Esophagus squamous epithelium (tissue), 5 donors: Measurements from ENCODE around the gene VAPB. TPM values are rescaled to one million over a fixed set of nuclear protein-coding genes. Genes with fewer than 3 reads are reported as not detected.

Experiments
- DNase-seq: peaks from one replicate; lab custom pipeline; 2025; lab: John Stamatoyannopoulos, UW
- H3K27ac ChIP-seq, 4 donors: fragments of 200-600 bp; sonication (generic); one replicate each; pipeline ENCODE4 v1.5.1; 2016 to 2019; ENCODE audit warnings: mild to moderate bottlenecking in 1 of 4
- H3K27me3 ChIP-seq, 4 donors: fragments of 200-600 bp; sonication (generic); 1 replicate in 3 of 4; 2 replicates in 1 of 4; pipeline versions ENCODE4 v1.5.1 to v1.6.0; 2017 to 2021; ENCODE audit warnings: antibody characterized with exemption in 1 of 4
- H3K36me3 ChIP-seq, 3 donors: fragments of 200-600 bp; sonication (generic); one replicate each; pipeline ENCODE4 v1.5.1; 2016 to 2019
- H3K4me1 ChIP-seq, 3 donors: fragments of 200-600 bp; sonication (generic); one replicate each; pipeline ENCODE4 v1.5.1; 2017 to 2019
- H3K4me3 ChIP-seq, 4 donors: fragments of 200-600 bp; sonication (generic); 1 replicate in 3 of 4; 2 replicates in 1 of 4; pipeline ENCODE4 v1.5.1; 2016 to 2019; ENCODE audit warnings: mild to moderate bottlenecking in 2 of 4, moderate library complexity in 1 of 4
- H3K9me3 ChIP-seq, 3 donors: fragments of 200-600 bp; sonication (generic); one replicate each; pipeline ENCODE4 v1.5.1; 2016 to 2019
- POLR2A ChIP-seq, 4 donors: fragments of 450-650 bp; IDR thresholded peaks; one replicate each; pipeline ENCODE4 v1.6.1; 2017; ENCODE audit warnings: antibody characterized with exemption in 4 of 4, mild to moderate bottlenecking in 4 of 4, moderate library complexity in 3 of 4
- WGBS, 2 donors: methylation state at CpG; one replicate each; pipeline ENCODE4 v1.1.5; 2018; 5-methylcytosine and 5-hydroxymethylcytosine counted together
- intact Hi-C: fragments of 100-400 bp; cut with DNase I; formaldehyde crosslinking; loops from one replicate; pipeline ENCODE4 v1.15.0; 2022
- total RNA-seq, 4 donors: library from RNA; depleted of rRNA; stranded (reverse); fragments of >200 nt; gene quantifications; one replicate each; pipeline ENCODE4 v1.1.0, GENCODE V29; 2016
- TF ChIP-seq, protein P1 (sequence below), 6 experiments: fragments of 450-650 bp in 4 of 6; fragments of 200-600 bp in 2 of 6; sonication (generic) in 2 of 6; IDR thresholded peaks; one replicate each; pipeline ENCODE4 v1.5.1; 2016 to 2019; ENCODE audit warnings: antibody characterized with exemption in 6 of 6, mild to moderate bottlenecking in 4 of 6, moderate library complexity in 4 of 6
- donor health status: DM: yes; HTN: yes; CAD: no.

Gene VAPB
- total RNA-seq, 4 donors from 2014 or later = 11.5 to 21.2 (median 16.6) TPM

DNA sequence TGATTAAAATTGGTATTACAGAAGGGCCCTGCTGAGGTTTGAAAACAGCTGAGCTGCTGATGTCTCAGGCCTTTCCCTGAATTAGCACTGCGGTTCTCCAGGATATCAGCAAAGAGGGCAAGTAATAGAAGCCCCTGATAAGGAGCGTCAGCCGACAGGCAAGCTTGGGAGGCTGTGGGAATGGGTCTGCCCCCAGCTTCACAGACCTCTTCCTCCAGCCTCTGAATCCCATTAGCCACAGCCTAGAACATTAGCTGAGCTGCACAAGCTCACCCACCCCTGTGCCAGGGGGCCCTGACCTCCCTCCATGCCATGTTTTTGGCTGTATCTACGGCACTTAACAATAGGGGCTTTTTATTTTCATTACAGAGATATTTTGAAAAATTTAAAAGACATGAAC lies 59.9 kb downstream of the VAPB start:
- H3K4me3 ChIP-seq = no peak overlapping the region
- H3K9me3 ChIP-seq = no peaks in the 10 kb centered on the region
- WGBS, 2 donors = 88 to 93% methylated on average over 4 of the region's 4 CpGs
- TF ChIP-seq POLR2A (IDR thresholded peaks at IDR 0.05) = no peak
- intact Hi-C loops = loop anchor here (10.0 kb wide), 1 partner anchor 214 kb away; no protein-coding TSS in a partner anchor
- peaks cover 6 to 67% (median 10%) of the 10 kb centered on the region in 3 donors for H3K36me3 ChIP-seq
- no peaks in the 10 kb centered on the region for H3K27me3 ChIP-seq
- no peak overlapping the region for H3K27ac ChIP-seq
- DNase-seq = no peak
- H3K4me1 ChIP-seq = no peaks in the 10 kb centered on the region

GRCh38 chr20:58449681-58450221 lies 60.7 kb downstream of the VAPB start:
- intact Hi-C loops = loop anchor here (10.0 kb wide), 1 partner anchor 215 kb away; no protein-coding TSS in a partner anchor
- H3K4me3 ChIP-seq = no peak overlapping the region
- no peaks in the 10 kb centered on the region for H3K4me1 ChIP-seq
- H3K27me3 ChIP-seq = no peaks in the 10 kb centered on the region
- no peak for DNase-seq
- 76 to 88% methylated on average over 10 of the region's 10 CpGs for WGBS, 2 donors
- H3K36me3 ChIP-seq = peaks cover 1 to 59% (median 5%) of the 10 kb centered on the region in 3 donors
- no peaks in the 10 kb centered on the region for H3K9me3 ChIP-seq
- TF ChIP-seq, protein P1, sequence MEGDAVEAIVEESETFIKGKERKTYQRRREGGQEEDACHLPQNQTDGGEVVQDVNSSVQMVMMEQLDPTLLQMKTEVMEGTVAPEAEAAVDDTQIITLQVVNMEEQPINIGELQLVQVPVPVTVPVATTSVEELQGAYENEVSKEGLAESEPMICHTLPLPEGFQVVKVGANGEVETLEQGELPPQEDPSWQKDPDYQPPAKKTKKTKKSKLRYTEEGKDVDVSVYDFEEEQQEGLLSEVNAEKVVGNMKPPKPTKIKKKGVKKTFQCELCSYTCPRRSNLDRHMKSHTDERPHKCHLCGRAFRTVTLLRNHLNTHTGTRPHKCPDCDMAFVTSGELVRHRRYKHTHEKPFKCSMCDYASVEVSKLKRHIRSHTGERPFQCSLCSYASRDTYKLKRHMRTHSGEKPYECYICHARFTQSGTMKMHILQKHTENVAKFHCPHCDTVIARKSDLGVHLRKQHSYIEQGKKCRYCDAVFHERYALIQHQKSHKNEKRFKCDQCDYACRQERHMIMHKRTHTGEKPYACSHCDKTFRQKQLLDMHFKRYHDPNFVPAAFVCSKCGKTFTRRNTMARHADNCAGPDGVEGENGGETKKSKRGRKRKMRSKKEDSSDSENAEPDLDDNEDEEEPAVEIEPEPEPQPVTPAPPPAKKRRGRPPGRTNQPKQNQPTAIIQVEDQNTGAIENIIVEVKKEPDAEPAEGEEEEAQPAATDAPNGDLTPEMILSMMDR (IDR thresholded peaks at IDR 0.05) = no peak
- no peak for TF ChIP-seq POLR2A (IDR thresholded peaks at IDR 0.05)
- H3K27ac ChIP-seq = no peak overlapping the region

DNA sequence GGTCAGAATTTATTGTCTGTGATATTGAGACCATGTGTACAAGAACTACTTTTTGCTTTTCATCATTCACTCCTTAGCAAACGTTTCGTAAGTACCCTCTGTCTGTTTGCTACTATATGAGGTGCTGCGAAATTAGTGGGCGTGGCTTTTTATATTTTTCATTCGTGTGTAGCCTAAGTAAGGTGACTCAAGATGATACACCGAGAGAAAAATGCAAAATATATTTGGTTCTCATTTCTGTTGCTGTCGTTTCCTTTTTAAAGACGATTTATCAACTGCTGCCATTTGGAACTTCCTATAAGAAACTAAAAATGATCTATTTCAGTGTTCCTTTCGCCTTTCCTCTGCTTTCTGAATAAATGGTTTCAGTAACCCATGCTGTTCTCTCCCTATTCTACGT lies 61.2 kb downstream of the VAPB start:
- Histone ChIP-seq H3K4me3 (no peak overlapping the region), H3K9me3 (no peaks in the 10 kb centered on the region), H3K27me3 (no peaks in the 10 kb centered on the region), H3K4me1 (no peaks in the 10 kb centered on the region), H3K36me3 (peaks cover 0 to 54% (median under 1%) of the 10 kb centered on the region in 3 donors), H3K27ac (no peak overlapping the region)
- DNase-seq = no peak
- WGBS, 2 donors = 70 to 73% methylated on average over 10 of the region's 10 CpGs
- no peak for TF ChIP-seq POLR2A (IDR thresholded peaks at IDR 0.05)
- TF ChIP-seq, protein P1 (IDR thresholded peaks at IDR 0.05) = no peak
- intact Hi-C loops = no loop called here

GRCh38 chr20:58452667-58453255 lies 63.7 kb downstream of the VAPB start:
- intact Hi-C loops = no loop called here
- Histone ChIP-seq H3K27ac (no peak overlapping the region), H3K36me3 (peaks cover 0 to 33% (median 0%) of the 10 kb centered on the region in 3 donors), H3K4me1 (no peaks in the 10 kb centered on the region), H3K27me3 (no peaks in the 10 kb centered on the region), H3K4me3 (no peak overlapping the region), H3K9me3 (no peaks in the 10 kb centered on the region)
- TF ChIP-seq, protein P1 (IDR thresholded peaks at IDR 0.05) = no peak
- TF ChIP-seq POLR2A (IDR thresholded peaks at IDR 0.05) = no peak
- 54 to 59% methylated on average over 3 to 4 of the region's 4 CpGs for WGBS, 2 donors
- DNase-seq = no peak

GRCh38 chr20:58453391-58453790 lies 64.4 kb downstream of the VAPB start:
- no peaks in the 10 kb centered on the region for H3K4me1 ChIP-seq
- H3K27ac ChIP-seq = no peak overlapping the region
- H3K36me3 ChIP-seq = peaks cover 0 to 27% (median 0%) of the 10 kb centered on the region in 3 donors
- intact Hi-C loops = no loop called here
- no peaks in the 10 kb centered on the region for H3K9me3 ChIP-seq
- no peak for DNase-seq
- no peaks in the 10 kb centered on the region for H3K27me3 ChIP-seq
- no peak for TF ChIP-seq POLR2A (IDR thresholded peaks at IDR 0.05)
- 76 to 84% methylated on average over 5 of the region's 5 CpGs for WGBS, 2 donors
- no peak overlapping the region for H3K4me3 ChIP-seq

DNA sequence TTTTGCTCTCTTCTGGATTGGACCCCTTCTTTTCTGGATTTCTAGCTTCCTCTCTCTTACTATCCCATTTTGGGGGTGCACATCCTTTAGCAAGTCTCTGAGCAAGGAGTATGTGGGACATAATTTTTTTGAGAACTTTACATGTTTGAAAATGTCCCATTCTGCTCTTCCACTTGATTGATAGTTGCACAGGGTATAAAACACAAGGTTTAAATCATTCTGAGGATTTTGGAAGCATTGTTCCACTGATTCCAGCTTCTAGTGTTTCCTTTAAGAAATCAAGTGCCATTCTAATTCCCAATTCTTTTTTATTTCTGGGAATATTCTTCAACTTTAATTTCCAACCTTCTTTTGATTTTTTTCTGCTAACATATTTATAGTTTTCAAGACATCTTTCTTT lies 65.4 kb downstream of the VAPB start:
- DNase-seq = no peak
- TF ChIP-seq, protein P1 (IDR thresholded peaks at IDR 0.05) = no peak
- TF ChIP-seq POLR2A (IDR thresholded peaks at IDR 0.05) = no peak
- intact Hi-C loops = no loop called here
- no peak overlapping the region for H3K27ac ChIP-seq
- no peak overlapping the region for H3K4me3 ChIP-seq
- H3K4me1 ChIP-seq = peaks cover 0 to 9% (median 0%) of the 10 kb centered on the region in 3 donors
- no peaks in the 10 kb centered on the region for H3K27me3 ChIP-seq
- H3K36me3 ChIP-seq = peaks cover 0 to 20% (median 0%) of the 10 kb centered on the region in 3 donors
- H3K9me3 ChIP-seq = no peaks in the 10 kb centered on the region
